Right lung (tissue), 5 donors: ENCODE data around the gene OGFRL1. TPM values are rescaled to one million over a fixed set of nuclear protein-coding genes. Genes with fewer than 3 reads are reported as not detected.

Source experiments
- DNase-seq, 2 donors: peaks; one replicate each; pipeline ENCODE4 v3.0.0-alpha.2; 2013
- polyA plus RNA-seq, 5 donors: library from polyadenylated mRNA; unstranded; fragments of 120-200 nt; gene quantifications; one replicate each; pipeline versions ENCODE4 v1.2.1 to v1.2.3, GENCODE V29; 2013; ENCODE audit warnings: inconsistent platforms in 1 of 5, low replicate concordance in 1 of 5; ENCODE audit not compliant: insufficient read length in 5 of 5, insufficient read depth in 1 of 5

The OGFRL1 gene
- polyA plus RNA-seq, 5 donors = 8.1 to 16.9 (median 14.3) TPM

GRCh38 chr6:71332012-71332411 lies 43.4 kb downstream of the OGFRL1 start:
- no peak for DNase-seq

DNA sequence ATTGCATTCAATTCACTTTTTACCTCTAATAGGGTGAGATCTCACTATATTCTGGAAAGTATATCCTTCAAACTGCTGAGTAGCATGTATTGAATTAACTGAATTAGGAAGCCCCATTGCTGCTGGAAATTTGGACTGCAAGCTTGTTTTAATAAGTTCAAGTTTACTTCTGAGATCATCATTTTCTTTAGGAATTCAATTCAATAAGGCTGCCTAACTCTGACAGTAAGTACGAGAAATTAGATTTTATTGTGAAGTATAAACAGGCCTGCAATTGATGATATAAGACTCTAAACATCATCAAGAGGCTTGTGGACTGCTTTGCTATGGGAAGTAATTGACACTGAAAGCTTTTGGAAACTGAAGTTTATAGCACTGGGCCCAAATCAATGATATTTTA lies 44.4 kb downstream of the OGFRL1 start:
- DNase-seq = no peak

DNA sequence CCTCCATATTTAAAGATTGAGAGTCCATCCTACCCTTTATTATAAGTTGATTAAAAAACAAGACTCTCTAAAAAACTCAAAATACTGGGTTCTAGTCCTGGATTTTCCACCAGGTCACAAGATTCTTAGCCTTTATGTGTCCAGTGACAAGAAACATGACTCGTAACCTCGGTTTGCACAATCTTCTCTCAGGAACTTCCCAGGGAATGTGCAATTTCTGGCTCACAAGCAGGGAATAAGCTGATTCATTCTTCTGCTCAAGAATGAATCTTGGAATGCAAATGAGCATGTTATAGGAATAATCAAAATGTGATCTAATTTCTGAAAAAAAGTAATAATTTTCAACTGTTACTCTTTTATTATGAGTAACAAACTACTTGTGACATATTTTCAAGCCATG lies 45.1 kb downstream of the OGFRL1 start:
- no peak for DNase-seq

- no peak for DNase-seq
These were observed 46.2 kb downstream of the OGFRL1 start for GRCh38 chr6:71334768-71335167.

GRCh38 chr6:71335544-71335943 lies 46.9 kb downstream of the OGFRL1 start:
- no peak for DNase-seq

- no peak for DNase-seq
These were observed 48.3 kb downstream of the OGFRL1 start for GRCh38 chr6:71336901-71337300.

- no peak for DNase-seq
These were observed 50.1 kb downstream of the OGFRL1 start for GRCh38 chr6:71338540-71339316.

DNA sequence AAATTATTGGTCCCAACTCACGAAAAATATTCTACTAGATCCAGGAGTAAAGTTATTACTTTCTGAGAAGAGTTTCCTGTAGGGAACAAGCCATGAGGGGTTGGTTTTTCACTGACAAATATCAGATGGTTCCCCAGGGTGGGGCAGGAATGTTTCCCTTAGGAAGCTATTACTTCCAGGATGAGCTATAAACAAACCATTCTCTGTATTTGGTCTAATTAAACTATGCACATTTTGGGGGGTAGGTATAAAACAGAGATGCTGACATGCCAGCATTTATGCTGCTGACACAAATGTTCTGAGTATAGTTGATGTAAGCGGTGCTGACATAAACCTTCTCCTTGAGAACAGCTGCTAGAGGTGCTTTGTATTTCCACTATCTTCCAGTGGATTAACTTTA lies 54.2 kb downstream of the OGFRL1 start:
- DNase-seq = no peak

DNA sequence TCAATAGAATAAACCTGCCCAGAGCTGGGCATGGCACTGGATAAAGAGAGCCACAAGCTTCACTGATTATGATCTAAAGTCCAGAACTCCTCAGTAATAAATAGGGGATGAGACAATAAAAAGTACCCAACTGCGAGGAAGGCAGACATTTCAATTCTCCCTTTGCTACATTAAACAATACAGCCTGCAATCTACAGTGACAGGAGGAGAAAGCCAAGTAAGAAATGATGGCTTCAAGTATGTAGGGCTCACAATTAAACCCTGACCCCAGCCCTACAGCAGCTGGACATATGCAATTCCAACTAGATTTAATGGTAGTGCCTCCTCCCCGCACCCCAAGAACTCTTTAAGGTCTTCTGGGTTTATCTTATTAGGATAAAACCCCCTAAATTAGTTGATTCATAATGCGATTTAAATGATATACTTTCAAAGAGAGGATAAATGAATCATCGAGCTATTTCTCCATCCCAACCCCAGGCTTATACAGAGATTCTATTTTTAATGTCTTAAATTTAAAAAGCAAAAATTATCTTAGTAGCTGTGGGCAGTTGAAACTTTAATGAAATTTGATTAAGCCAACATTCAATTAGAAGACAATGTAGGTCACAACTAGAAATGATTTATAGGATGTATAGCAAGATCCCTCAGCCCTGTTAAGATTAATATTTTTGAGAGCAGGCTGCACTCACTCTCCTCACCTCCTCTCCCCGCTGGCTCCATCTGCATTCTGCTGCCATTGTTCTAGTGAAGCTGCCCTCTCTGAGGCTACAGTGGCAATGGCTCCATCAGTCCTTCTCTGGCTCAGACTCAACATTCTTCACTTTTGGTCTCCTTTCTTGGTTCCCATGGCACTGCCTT lies 57.1 kb downstream of the OGFRL1 start:
- no peak for DNase-seq

DNA sequence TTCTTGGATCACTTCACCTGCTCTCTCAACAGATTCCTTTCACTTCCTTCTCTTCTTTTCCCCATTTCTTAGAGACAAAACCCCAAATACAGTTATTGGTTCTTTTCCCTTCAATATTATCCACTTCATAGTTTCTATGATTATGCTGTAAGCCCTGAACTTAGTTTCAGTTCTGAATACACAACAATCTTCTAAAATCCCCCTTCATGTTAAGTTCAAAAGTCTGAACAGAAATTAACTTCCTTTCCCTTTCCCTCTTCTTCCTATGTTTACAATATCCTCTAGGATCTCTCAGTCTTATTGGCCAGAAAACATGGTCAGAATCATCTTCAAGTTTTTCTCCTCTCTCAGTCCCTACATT lies 57.7 kb downstream of the OGFRL1 start:
- no peak for DNase-seq

GRCh38 chr6:71347119-71347518 lies 58.5 kb downstream of the OGFRL1 start:
- no peak for DNase-seq

GRCh38 chr6:71349395-71349794 lies 60.8 kb downstream of the OGFRL1 start:
- no peak for DNase-seq

GRCh38 chr6:71349976-71350615 lies 61.5 kb downstream of the OGFRL1 start:
- peak; percentile 48 to 49 for DNase-seq

DNA sequence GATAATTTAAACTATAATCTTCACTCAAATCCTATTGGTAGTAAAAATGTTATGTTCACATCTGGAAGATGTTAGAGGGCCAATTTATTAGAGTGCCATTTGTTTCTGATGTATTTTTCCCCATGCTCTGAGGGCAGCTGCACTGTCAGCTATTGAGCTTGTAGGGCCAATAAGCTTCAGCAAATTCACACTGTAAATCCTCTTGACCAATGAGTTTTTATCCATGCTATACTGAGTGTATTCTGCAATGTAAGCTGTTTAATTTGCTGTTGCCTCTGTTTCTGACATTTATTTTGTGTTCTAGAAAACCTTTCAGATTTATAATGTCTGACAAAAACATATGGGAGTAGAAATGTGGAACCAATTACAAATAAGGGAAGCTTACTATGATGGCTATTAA lies 62.6 kb downstream of the OGFRL1 start:
- no peak for DNase-seq
